Measurements from ENCODE around the gene EMILIN1. TPM values are rescaled to one million over a fixed set of nuclear protein-coding genes. Genes with fewer than 3 reads are reported as not detected.

Gene EMILIN1
- total and polyA plus RNA-seq, 10 of the 15 experiments (the other 5 are each of a cell fraction or from before 2014, with no cell fraction given): 0.01 to 2.3 (median 1.2) TPM; not detected in 2

- TF ChIP-seq ZNF592 (IDR thresholded peaks at IDR 0.05) (no peak), JUND (IDR thresholded peaks at IDR 0.05; ENCODE audit: low read depth, low read length) (no peak), FOXM1 (IDR thresholded peaks at IDR 0.05; ENCODE audit: low read depth, low read length) (no peak), HCFC1 (IDR thresholded peaks at IDR 0.05; ENCODE audit: low read length) (no peak), NFYB (IDR thresholded peaks at IDR 0.05; ENCODE audit: insufficient read depth, low read depth, low read length) (no peak), EGR1 (IDR thresholded peaks at IDR 0.05; ENCODE audit: borderline replicate concordance in 1 of 2, low read depth in 2 of 2, low read length in 2 of 2) (no peak), IRF3 (IDR thresholded peaks at IDR 0.05) (no peak), MTA2 (IDR thresholded peaks at IDR 0.05; ENCODE audit: low read depth) (no peak)
- TF ChIP-seq, protein P1, sequence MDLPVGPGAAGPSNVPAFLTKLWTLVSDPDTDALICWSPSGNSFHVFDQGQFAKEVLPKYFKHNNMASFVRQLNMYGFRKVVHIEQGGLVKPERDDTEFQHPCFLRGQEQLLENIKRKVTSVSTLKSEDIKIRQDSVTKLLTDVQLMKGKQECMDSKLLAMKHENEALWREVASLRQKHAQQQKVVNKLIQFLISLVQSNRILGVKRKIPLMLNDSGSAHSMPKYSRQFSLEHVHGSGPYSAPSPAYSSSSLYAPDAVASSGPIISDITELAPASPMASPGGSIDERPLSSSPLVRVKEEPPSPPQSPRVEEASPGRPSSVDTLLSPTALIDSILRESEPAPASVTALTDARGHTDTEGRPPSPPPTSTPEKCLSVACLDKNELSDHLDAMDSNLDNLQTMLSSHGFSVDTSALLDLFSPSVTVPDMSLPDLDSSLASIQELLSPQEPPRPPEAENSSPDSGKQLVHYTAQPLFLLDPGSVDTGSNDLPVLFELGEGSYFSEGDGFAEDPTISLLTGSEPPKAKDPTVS (IDR thresholded peaks at IDR 0.05; ENCODE audit: low read depth, low read length): no peak
These were observed at the start of gene EMILIN1 (continued) for GRCh38 chr2:27078267-27079194.

All from GM12878 (cell line).